GM23338 (cell line): ENCODE data around the gene KAZN. TPM values are rescaled to one million over a fixed set of nuclear protein-coding genes. Genes with fewer than 3 reads are reported as not detected.

Experiments
- ATAC-seq: fragments of 200-7000 bp; cut with Tn5 transposase; 3 replicates; pipeline ENCODE4 v1.9.1; 2020
- DNase-seq: peaks from one replicate; pipeline ENCODE4 v3.0.0-alpha.2; 2015; ENCODE audit warnings: low spot score
- H2AFZ ChIP-seq: fragments of 200-600 bp; sonication (generic); 2 replicates; pipeline ENCODE4 v1.8.0; 2016; ENCODE audit warnings: antibody characterized with exemption, mild to moderate bottlenecking, moderate library complexity
- H3F3A ChIP-seq: fragments of 200-600 bp; sonication (generic); replicated peaks from 2 replicates; pipeline ENCODE4 v1.8.0; 2017; ENCODE audit warnings: antibody characterized with exemption, mixed run types, low read depth
- H3K27ac ChIP-seq: fragments of 200-600 bp; sonication (generic); 2 replicates; pipeline ENCODE4 v1.6.1; 2016; ENCODE audit warnings: low read depth
- H3K27me3 ChIP-seq: fragments of 200-600 bp; sonication (generic); 2 replicates; pipeline ENCODE4 v1.8.0; 2016; ENCODE audit warnings: mild to moderate bottlenecking, mixed run types, moderate library complexity; ENCODE audit not compliant: insufficient read depth
- H3K36me3 ChIP-seq: fragments of 200-600 bp; sonication (generic); 2 replicates; pipeline ENCODE4 v1.8.0; 2016; ENCODE audit warnings: mild to moderate bottlenecking; ENCODE audit not compliant: insufficient read depth
- H3K4me1 ChIP-seq: fragments of 200-600 bp; sonication (generic); 2 replicates; pipeline ENCODE4 v1.8.0; 2016; ENCODE audit warnings: mild to moderate bottlenecking, moderate library complexity; ENCODE audit not compliant: insufficient read depth
- H3K4me2 ChIP-seq: fragments of 200-600 bp; sonication (generic); 2 replicates; pipeline ENCODE4 v1.7.1; 2017; ENCODE audit warnings: mixed run types
- H3K4me3 ChIP-seq: fragments of 200-600 bp; sonication (generic); 2 replicates; pipeline ENCODE4 v1.6.1; 2016; ENCODE audit warnings: mixed run types
- H3K79me2 ChIP-seq: fragments of 200-600 bp; sonication (generic); replicated peaks from 2 replicates; pipeline ENCODE4 v1.8.0; 2017; ENCODE audit warnings: mild to moderate bottlenecking; ENCODE audit not compliant: insufficient read depth
- H3K9me2 ChIP-seq: fragments of 200-600 bp; sonication (generic); 2 replicates; pipeline ENCODE4 v1.8.0; 2017; ENCODE audit not compliant: insufficient read depth
- H4K20me1 ChIP-seq: fragments of 200-600 bp; sonication (generic); replicated peaks from 2 replicates; pipeline ENCODE4 v1.8.0; 2017; ENCODE audit warnings: mild to moderate bottlenecking; ENCODE audit not compliant: insufficient read depth
- H3K27ac Mint-ChIP-seq: 2 replicates; pipeline ENCODE4 v1.8.0; 2020; ENCODE audit warnings: inconsistent platforms, mild to moderate bottlenecking, moderate library complexity, mixed read lengths
- H3K27me3 Mint-ChIP-seq: 3 replicates; pipeline ENCODE4 v1.8.0; 2022; ENCODE audit warnings: low read depth, mild to moderate bottlenecking, moderate library complexity, mixed read lengths, inconsistent platforms; ENCODE audit not compliant: insufficient read depth, poor library complexity
- H3K36me3 Mint-ChIP-seq: 3 replicates; pipeline ENCODE4 v1.8.0; 2021; ENCODE audit warnings: low read depth, mild to moderate bottlenecking, inconsistent platforms, moderate library complexity, mixed read lengths
- H3K4me1 Mint-ChIP-seq: 3 replicates; pipeline ENCODE4 v1.8.0; 2020; ENCODE audit warnings: mild to moderate bottlenecking, inconsistent platforms, mixed read lengths
- H3K4me3 Mint-ChIP-seq: 3 replicates; pipeline ENCODE4 v1.8.0; 2021; ENCODE audit warnings: moderate library complexity, mild to moderate bottlenecking, inconsistent platforms, mixed read lengths
- H3K9me3 Mint-ChIP-seq: 3 replicates; pipeline ENCODE4 v1.8.0; 2020; ENCODE audit warnings: moderate library complexity, mild to moderate bottlenecking, inconsistent platforms, mixed read lengths
- CREB1 ChIP-seq: fragments of 250-450 bp; sonication (Bioruptor Pico); IDR thresholded peaks from 2 replicates; pipeline ENCODE4 v1.5.0; 2020; ENCODE audit warnings: low read depth, mild to moderate bottlenecking, moderate library complexity
- EZH2 ChIP-seq: fragments of 200-600 bp; sonication (generic); IDR thresholded peaks from one replicate; pipeline ENCODE4 v1.8.0; 2017; ENCODE audit warnings: antibody characterized with exemption, mild to moderate bottlenecking, low read depth; ENCODE audit not compliant: unreplicated experiment
- EZH2phosphoT487 ChIP-seq: fragments of 200-600 bp; sonication (generic); IDR thresholded peaks from one replicate; pipeline ENCODE4 v1.8.1; 2018; ENCODE audit warnings: antibody characterized with exemption; ENCODE audit not compliant: unreplicated experiment
- JUNB ChIP-seq: IDR thresholded peaks from one replicate; pipeline ENCODE4 v1.6.1; 2016; ENCODE audit warnings: antibody characterized with exemption; ENCODE audit not compliant: unreplicated experiment
- NANOG ChIP-seq: IDR thresholded peaks from 2 replicates; pipeline ENCODE4 v1.6.1; 2016; ENCODE audit warnings: antibody characterized with exemption, borderline replicate concordance
- POLR2AphosphoS5 ChIP-seq: IDR thresholded peaks from 2 replicates; pipeline ENCODE4 v1.6.1; 2016; ENCODE audit warnings: antibody characterized with exemption, low read depth
- STAT1 ChIP-seq: IDR thresholded peaks from one replicate; pipeline ENCODE4 v1.6.1; 2016; ENCODE audit warnings: antibody characterized with exemption; ENCODE audit not compliant: unreplicated experiment
- ZNF114 ChIP-seq: fragments of 250-450 bp; sonication (Bioruptor Pico); IDR thresholded peaks from 2 replicates; pipeline ENCODE4 v1.5.0; 2020; ENCODE audit warnings: mild to moderate bottlenecking, moderate library complexity
- ZNF331 ChIP-seq: fragments of 250-450 bp; sonication (Bioruptor Pico); IDR thresholded peaks from 2 replicates; pipeline ENCODE4 v1.5.0; 2020; ENCODE audit warnings: low read depth, mild to moderate bottlenecking, moderate library complexity
- polyA plus RNA-seq: library from polyadenylated mRNA; unstranded; fragments of >200 nt; fragmentation: Nextera tagmentation; extraction: Ambion mirVana; gene quantifications from 2 replicates; pipeline ENCODE4 v1.2.1, GENCODE V29; 2016
- total RNA-seq: library from RNA; depleted of rRNA; stranded (reverse); fragments of >200 nt; shearing (Covaris generic); gene quantifications from 2 replicates; pipeline ENCODE4 v1.2.3, GENCODE V29; 2014
- TF ChIP-seq, protein P1 (sequence below): IDR thresholded peaks from 2 replicates; pipeline ENCODE4 v1.6.1; 2016; ENCODE audit warnings: antibody characterized with exemption
- TF ChIP-seq, protein P2 (sequence below): IDR thresholded peaks from one replicate; pipeline ENCODE4 v1.6.1; 2018; ENCODE audit warnings: antibody characterized with exemption; ENCODE audit not compliant: unreplicated experiment
- TF ChIP-seq, protein P3 (sequence below): fragments of 250-450 bp; sonication (Bioruptor Pico); IDR thresholded peaks from 2 replicates; pipeline ENCODE4 v1.5.0; 2020; ENCODE audit warnings: mild to moderate bottlenecking, moderate library complexity
- TF ChIP-seq, protein P4 (sequence below), 2 experiments: fragments of 200-600 bp in 1 of 2; sonication (generic) in 1 of 2; conservative IDR thresholded peaks; 2 replicates each; pipeline versions ENCODE4 v1.5.1 to v1.6.1; 2016 to 2017; ENCODE audit warnings: antibody characterized with exemption in 2 of 2, low read depth in 2 of 2, mild to moderate bottlenecking in 2 of 2, moderate library complexity in 1 of 2

The KAZN gene
- total and polyA plus RNA-seq, 2 experiments from 2014 or later = 9.9 to 15.0 TPM

DNA sequence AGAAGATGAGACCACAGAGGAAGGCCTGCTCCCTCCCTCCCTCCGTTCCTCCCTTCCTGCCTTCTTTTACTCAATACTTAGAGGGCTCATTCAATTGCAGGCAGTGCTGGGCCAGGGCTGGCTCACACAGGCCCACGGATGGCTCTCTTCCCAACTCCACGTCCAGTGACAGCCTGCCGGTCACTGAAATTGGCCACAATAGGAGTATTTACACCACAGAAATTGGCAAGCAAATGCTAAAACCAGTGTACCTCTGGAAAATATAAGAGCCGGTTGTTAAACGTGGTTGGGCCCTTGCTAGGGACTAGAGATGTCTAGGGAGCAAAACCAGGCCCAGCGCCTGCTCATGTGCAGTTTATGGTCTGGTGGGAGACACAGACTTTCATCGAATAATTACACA lies 482.6 kb downstream of the KAZN start:
- Histone ChIP-seq H3K4me3 (no peak overlapping the region), H4K20me1 (no peaks in the 10 kb centered on the region), H2AFZ (no peak overlapping the region), H3K4me1 (no peaks in the 10 kb centered on the region), H3K27me3 (no peaks in the 10 kb centered on the region), H3K36me3 (no peaks in the 10 kb centered on the region), H3F3A (no peaks in the 10 kb centered on the region), H3K79me2 (no peaks in the 10 kb centered on the region), H3K27ac (no peak overlapping the region), H3K9me2 (no peaks in the 10 kb centered on the region), H3K4me2 (no peak overlapping the region)
- TF ChIP-seq STAT1 (no peak), EZH2 (no peak), NANOG (no peak), POLR2AphosphoS5 (no peak), ZNF114 (CRISPR knock-in tag) (no peak), CREB1 (CRISPR knock-in tag) (no peak), JUNB (no peak), ZNF331 (no peak), EZH2phosphoT487 (no peak)
- TF ChIP-seq, protein P1, sequence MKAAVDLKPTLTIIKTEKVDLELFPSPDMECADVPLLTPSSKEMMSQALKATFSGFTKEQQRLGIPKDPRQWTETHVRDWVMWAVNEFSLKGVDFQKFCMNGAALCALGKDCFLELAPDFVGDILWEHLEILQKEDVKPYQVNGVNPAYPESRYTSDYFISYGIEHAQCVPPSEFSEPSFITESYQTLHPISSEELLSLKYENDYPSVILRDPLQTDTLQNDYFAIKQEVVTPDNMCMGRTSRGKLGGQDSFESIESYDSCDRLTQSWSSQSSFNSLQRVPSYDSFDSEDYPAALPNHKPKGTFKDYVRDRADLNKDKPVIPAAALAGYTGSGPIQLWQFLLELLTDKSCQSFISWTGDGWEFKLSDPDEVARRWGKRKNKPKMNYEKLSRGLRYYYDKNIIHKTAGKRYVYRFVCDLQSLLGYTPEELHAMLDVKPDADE = no peak
- TF ChIP-seq, protein P2, sequence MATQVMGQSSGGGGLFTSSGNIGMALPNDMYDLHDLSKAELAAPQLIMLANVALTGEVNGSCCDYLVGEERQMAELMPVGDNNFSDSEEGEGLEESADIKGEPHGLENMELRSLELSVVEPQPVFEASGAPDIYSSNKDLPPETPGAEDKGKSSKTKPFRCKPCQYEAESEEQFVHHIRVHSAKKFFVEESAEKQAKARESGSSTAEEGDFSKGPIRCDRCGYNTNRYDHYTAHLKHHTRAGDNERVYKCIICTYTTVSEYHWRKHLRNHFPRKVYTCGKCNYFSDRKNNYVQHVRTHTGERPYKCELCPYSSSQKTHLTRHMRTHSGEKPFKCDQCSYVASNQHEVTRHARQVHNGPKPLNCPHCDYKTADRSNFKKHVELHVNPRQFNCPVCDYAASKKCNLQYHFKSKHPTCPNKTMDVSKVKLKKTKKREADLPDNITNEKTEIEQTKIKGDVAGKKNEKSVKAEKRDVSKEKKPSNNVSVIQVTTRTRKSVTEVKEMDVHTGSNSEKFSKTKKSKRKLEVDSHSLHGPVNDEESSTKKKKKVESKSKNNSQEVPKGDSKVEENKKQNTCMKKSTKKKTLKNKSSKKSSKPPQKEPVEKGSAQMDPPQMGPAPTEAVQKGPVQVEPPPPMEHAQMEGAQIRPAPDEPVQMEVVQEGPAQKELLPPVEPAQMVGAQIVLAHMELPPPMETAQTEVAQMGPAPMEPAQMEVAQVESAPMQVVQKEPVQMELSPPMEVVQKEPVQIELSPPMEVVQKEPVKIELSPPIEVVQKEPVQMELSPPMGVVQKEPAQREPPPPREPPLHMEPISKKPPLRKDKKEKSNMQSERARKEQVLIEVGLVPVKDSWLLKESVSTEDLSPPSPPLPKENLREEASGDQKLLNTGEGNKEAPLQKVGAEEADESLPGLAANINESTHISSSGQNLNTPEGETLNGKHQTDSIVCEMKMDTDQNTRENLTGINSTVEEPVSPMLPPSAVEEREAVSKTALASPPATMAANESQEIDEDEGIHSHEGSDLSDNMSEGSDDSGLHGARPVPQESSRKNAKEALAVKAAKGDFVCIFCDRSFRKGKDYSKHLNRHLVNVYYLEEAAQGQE = no peak
- TF ChIP-seq, protein P3, sequence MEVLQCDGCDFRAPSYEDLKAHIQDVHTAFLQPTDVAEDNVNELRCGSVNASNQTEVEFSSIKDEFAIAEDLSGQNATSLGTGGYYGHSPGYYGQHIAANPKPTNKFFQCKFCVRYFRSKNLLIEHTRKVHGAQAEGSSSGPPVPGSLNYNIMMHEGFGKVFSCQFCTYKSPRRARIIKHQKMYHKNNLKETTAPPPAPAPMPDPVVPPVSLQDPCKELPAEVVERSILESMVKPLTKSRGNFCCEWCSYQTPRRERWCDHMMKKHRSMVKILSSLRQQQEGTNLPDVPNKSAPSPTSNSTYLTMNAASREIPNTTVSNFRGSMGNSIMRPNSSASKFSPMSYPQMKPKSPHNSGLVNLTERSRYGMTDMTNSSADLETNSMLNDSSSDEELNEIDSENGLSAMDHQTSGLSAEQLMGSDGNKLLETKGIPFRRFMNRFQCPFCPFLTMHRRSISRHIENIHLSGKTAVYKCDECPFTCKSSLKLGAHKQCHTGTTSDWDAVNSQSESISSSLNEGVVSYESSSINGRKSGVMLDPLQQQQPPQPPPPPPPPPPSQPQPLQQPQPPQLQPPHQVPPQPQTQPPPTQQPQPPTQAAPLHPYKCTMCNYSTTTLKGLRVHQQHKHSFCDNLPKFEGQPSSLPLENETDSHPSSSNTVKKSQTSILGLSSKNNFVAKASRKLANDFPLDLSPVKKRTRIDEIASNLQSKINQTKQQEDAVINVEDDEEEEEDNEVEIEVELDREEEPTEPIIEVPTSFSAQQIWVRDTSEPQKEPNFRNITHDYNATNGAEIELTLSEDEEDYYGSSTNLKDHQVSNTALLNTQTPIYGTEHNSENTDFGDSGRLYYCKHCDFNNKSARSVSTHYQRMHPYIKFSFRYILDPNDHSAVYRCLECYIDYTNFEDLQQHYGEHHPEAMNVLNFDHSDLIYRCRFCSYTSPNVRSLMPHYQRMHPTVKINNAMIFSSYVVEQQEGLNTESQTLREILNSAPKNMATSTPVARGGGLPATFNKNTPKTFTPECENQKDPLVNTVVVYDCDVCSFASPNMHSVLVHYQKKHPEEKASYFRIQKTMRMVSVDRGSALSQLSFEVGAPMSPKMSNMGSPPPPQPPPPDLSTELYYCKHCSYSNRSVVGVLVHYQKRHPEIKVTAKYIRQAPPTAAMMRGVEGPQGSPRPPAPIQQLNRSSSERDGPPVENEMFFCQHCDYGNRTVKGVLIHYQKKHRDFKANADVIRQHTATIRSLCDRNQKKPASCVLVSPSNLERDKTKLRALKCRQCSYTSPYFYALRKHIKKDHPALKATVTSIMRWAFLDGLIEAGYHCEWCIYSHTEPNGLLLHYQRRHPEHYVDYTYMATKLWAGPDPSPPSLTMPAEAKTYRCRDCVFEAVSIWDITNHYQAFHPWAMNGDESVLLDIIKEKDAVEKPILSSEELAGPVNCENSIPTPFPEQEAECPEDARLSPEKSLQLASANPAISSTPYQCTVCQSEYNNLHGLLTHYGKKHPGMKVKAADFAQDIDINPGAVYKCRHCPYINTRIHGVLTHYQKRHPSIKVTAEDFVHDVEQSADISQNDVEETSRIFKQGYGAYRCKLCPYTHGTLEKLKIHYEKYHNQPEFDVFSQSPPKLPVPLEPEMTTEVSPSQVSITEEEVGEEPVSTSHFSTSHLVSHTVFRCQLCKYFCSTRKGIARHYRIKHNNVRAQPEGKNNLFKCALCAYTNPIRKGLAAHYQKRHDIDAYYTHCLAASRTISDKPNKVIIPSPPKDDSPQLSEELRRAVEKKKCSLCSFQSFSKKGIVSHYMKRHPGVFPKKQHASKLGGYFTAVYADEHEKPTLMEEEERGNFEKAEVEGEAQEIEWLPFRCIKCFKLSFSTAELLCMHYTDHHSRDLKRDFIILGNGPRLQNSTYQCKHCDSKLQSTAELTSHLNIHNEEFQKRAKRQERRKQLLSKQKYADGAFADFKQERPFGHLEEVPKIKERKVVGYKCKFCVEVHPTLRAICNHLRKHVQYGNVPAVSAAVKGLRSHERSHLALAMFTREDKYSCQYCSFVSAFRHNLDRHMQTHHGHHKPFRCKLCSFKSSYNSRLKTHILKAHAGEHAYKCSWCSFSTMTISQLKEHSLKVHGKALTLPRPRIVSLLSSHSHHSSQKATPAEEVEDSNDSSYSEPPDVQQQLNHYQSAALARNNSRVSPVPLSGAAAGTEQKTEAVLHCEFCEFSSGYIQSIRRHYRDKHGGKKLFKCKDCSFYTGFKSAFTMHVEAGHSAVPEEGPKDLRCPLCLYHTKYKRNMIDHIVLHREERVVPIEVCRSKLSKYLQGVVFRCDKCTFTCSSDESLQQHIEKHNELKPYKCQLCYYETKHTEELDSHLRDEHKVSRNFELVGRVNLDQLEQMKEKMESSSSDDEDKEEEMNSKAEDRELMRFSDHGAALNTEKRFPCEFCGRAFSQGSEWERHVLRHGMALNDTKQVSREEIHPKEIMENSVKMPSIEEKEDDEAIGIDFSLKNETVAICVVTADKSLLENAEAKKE (CRISPR knock-in tag) = no peak
- TF ChIP-seq, protein P4, sequence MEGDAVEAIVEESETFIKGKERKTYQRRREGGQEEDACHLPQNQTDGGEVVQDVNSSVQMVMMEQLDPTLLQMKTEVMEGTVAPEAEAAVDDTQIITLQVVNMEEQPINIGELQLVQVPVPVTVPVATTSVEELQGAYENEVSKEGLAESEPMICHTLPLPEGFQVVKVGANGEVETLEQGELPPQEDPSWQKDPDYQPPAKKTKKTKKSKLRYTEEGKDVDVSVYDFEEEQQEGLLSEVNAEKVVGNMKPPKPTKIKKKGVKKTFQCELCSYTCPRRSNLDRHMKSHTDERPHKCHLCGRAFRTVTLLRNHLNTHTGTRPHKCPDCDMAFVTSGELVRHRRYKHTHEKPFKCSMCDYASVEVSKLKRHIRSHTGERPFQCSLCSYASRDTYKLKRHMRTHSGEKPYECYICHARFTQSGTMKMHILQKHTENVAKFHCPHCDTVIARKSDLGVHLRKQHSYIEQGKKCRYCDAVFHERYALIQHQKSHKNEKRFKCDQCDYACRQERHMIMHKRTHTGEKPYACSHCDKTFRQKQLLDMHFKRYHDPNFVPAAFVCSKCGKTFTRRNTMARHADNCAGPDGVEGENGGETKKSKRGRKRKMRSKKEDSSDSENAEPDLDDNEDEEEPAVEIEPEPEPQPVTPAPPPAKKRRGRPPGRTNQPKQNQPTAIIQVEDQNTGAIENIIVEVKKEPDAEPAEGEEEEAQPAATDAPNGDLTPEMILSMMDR (conservative IDR thresholded peaks at IDR 0.05; ENCODE audit: low read depth in 2 of 2) = no peak
- Mint-ChIP-seq H3K9me3 (no peaks in the 10 kb centered on the region; the same call in 2 of the 3 replicates), H3K4me1 (0 out of 3 replicates have a peak, but pooled peaks cover 4% of the 10 kb centered on the region), H3K36me3 (no peaks in the 10 kb centered on the region), H3K4me3 (no peak overlapping the region), H3K27ac (no peak overlapping the region), H3K27me3 (peaks cover 10% of the 10 kb centered on the region)
- DNase-seq = no peak
- no peak for ATAC-seq
